ENCODE results near the gene FAU.

The FAU gene

GRCh38 chr11:65071907-65072630 is 49.9 kb downstream of the FAU start:
- DNase-seq, result no peak

Measured in activated gamma-delta T cell treated with Interleukin-2 at 50 U/mL for 16 hours (primary cell).